D341Med (cell line): ENCODE measurements around the gene FOSL2.

Experiments
- DNase-seq: peaks from one replicate; pipeline ENCODE4 v3.0.0; 2012; ENCODE audit warnings: low spot score

The FOSL2 gene

DNA sequence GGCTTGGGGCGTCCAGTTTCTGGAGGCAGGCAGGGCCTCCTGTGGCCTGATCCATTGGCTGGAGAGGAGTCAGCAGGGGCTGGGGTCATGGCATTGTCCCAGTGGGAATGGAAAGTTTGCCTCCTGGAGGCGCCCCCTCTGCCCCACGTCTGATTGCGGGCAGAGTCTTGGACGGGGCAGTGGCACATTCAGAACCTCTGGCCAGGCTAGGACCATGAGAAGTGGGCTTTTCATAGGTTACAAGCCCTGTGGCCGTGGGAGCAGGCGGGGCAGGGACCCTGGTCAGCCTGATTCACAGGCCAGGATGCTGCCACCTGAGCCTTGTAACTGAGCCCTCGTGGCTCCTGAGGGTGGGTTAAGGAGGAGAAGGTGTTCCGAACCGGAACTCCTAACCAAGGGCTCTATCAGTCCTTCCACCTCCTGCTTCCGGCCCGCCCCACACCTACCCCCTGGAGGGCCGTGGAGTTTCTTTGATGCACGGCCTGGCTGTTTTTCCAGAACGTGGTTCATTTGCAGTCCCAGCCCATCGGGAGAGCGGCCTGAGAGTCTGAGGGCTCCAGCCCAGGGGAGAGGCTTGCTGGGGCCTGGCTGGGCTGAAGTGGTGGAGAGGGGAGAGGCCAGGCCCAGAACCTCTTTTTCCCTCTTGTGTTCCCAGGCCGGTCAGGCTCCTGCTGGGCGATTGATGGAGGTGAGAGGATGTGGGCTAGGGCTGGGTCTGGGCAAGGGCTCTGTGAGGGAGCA, 59.3 kb downstream of the FOSL2 start:
- DNase-seq = no peak

DNA sequence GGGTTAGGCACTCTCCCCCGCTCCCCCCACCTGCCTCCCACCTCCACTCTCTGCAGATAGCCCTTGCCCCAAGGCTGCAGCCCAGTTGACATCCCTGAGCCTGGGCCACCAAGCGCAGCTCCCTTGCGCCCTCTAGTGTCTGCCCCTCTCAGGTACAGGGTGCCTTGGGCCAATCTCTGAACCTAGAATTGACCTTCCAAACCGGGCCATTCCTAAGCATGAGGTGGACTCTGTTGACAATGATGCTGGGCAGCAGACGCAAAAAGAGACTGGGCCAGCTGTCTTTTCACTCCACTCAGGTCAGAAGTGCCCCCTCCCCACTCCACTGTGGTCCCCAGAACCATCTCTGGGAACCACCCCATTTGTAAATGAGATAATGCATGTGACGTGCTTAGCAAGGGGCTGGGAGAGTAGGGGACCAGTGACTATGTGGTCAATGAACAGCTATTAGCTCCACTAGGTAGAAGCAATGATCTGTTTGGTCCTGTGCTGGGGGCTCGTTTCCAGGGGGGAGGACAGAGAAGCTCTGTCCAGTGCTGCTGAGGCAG, 60.0 kb downstream of the FOSL2 start:
- DNase-seq = peak; percentile 79

DNA sequence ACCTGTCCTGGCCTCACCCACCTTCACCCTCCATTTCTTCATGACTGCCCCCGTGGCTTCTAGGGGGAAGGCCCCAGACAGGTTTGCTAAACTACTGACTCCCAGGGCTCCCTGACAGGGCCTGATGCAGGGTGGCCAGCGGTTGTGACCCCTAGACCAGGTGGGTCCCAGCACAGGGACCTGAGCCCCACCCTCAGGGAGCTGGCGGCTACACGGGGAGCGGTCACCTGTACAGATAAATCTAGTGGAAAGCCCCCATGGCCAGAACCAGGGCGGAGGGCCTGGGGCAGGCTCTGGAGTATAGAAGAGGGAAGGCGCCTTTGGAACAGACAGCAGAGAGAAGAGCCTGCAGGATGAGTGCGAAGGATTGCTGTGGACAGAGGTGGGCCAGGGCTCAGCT, 60.7 kb downstream of the FOSL2 start:
- no peak for DNase-seq

DNA sequence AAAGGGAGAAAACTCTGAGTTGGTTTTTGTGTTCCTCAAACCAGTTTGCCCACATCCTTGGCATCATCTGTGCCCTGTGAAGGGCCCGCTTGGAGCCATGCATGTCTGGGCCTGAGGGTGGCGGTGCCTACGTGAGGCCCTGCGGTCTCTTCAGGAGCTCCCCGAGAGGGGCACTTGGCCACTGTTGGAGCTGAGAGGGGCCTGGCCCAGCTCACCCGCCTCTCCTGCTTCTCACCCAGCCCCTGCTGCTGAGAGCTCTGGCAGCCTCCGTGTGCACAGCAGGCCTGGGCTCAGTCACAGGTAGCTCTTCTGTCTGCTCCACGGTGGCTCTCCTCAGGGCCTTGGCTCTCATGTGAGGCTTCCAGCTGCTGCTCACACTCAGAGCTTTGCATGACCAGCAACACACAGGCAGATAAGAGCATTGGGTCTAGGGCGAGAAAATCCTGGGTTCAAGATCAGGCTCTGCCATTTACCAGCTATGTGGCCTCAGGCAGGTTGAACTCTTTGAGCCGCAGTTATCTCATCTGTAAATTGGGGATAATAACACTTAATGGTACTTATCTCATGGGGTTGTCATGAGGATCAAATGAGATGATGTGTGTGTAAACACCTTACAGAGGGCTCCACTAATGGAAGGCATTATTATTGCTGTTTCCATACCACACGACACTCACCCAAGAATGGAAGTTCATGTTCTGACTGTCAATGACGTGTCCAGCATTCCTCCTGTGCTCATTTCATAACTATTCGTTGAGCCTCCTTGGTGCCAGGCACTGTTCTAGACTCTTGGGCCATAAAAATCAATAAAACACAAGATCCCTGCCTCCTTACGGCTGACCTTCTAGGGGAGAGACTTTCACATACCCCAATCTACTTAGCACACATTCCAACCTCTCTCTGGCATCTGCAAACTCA, 61.6 kb downstream of the FOSL2 start:
- DNase-seq = no peak

DNA sequence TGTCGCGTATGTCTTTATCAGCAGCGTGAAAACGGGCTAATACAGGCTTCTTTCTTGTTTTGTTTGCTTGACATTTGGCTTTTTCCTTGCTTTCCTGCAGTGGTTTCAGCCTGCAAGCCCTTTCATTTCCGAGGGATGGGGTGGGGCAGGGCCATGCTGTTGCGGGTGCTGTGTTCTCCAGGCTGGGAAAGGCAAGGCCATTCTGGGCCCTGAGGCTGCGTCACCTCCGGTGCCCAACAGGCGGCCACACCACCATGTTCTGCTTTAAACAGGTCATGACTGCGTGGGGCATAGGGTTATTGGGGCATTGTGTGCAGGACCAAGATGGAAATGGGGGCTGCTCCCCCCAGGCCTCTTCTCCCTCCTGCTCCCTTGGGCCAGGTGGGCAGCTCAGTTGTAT, 64.6 kb downstream of the FOSL2 start:
- DNase-seq = no peak

DNA sequence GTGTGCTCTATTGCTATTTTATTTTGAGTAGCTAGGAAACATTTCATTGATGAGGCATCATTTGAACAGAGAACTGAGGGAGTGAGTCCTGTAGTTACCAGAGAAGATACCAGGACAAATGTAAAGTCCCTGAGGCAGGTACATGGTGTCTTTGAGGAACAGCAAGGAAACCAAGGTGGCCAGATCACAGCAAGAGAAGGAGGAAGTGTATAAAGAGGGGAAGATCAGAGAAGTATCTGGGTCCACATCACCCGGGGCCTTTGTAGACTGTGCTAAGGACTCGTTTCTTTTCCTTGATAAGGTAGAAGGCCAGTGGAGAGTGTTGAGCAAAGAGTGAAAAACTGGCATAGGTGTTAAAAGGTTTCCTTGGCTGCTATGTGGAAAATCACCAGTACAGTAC, 68.4 kb downstream of the FOSL2 start:
- no peak for DNase-seq

DNA sequence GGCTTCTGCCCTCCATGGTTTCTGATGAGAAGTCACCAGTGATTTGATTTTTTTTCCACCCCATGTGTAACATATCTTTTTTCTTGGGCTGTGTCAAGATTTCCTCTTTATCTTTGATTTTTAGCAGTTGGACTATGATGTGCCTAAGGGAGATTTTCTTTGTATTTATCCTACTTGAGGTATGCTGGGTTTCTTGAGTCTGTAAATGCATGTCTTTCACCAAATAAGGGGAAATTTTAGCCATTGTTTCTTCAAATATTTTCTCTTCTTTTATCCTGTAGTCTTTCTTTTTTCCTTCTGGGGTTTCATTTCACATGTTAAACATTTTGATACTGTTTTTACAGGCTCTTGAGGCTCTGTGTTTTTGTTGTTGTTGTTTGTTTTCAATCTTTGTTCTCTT, 69.5 kb downstream of the FOSL2 start:
- DNase-seq = no peak

DNA sequence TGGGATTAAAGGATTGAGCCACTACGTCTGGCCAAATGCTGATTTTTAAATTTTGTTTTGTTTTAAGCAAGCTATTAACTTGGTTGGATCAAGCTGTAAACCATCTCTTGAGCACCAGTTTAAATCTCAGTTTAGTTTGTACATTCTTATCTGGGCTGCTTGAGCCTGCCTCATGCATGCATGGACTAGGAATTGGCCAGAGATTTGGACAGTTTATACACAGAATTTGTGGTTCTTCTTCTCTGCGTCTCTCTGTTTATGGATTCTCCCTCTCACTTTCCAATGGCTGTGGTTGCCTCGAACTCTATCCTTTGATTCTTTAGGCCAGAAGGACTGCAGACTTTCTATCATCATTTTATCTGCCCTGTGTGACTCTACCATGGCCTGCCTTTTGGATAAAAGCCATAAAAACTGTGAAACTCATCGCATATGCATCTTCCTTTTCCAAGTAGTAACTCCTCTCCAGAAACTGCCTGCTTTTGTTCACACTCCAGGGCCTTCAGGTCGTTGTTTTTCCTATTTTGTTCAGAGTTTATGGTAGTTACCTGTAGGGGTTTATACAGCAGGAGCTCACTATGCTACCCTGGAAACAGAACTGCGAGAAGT, 70.7 kb downstream of the FOSL2 start:
- no peak for DNase-seq

DNA sequence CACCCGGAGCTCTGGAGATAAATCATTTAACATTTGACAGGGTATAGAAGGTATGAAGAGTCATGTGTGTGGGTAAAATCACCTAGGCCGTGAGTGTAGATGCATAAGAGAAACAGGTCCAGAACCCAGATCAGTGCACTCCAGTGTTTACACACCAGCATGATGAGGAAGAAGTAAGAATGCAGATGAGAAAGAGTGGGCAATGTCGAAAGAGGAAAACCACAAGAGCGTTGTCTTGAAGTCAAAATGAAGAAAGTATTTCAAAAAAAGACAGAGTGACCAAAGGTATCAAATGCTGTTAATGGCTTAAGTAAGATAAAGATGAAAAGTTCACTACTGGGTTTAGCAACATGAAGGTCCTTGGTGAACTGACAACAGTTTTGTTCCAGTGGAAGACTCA, 71.2 kb downstream of the FOSL2 start:
- DNase-seq = no peak

DNA sequence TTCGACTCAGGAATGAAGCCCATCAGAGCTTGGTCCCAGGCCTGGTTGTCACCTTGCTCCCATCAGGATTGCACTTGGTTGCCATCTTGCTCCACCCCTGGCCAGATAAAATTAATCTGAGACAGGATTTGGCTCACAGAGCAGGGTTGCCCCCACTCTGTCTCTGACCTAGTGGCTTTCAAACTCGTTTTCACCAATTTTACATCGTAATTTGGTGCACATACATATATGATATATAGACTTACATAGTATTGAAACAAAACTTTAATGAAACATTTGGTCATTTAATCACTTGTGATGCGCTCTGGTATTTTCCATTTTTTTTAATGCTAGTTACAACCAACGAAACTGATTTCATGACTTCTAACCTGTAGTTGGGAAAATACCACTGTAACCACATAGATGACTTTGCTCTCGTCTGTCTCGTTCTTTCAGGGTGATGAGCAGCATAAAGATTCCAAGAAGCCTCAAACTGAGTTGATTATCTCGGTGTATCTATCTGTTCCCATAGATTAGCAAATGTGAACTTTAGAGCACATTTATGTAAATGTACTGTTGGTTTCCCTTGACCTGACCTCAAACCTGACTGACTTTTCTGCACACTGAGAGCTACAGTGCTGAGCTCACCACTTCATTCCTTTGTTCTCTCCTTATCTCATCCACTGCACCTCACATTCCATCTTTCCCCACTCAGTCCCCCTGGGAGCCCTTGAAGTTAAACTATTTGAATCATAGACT, 72.7 kb downstream of the FOSL2 start:
- DNase-seq = no peak
